Lower leg skin (tissue), 4 donors: ENCODE data around the gene PKP4. TPM values are rescaled to one million over a fixed set of nuclear protein-coding genes. Genes with fewer than 3 reads are reported as not detected.

ENCODE experiments used
- DNase-seq, 2 donors: peaks; one replicate each; pipeline ENCODE4 v3.0.0-alpha.2; 2019; ENCODE audit warnings: low spot score in 2 of 2
- H3K4me3 ChIP-seq: fragments of 200-600 bp; sonication (generic); 2 replicates; pipeline ENCODE4 v1.5.1; 2017; ENCODE audit warnings: mild to moderate bottlenecking, low read depth; ENCODE audit not compliant: poor library complexity, severe bottlenecking
- POLR2A ChIP-seq, 2 donors: fragments of 450-650 bp; IDR thresholded peaks; one replicate each; pipeline ENCODE4 v1.6.1; 2016 to 2017; ENCODE audit warnings: antibody characterized with exemption in 2 of 2, mild to moderate bottlenecking in 1 of 2, moderate library complexity in 1 of 2
- WGBS, 2 donors: methylation state at CpG; one replicate each; pipeline ENCODE4 v1.1.5; 2018; 5-methylcytosine and 5-hydroxymethylcytosine counted together
- intact Hi-C: fragments of 100-400 bp; cut with DNase I; formaldehyde crosslinking; loops from one replicate; pipeline ENCODE4 v1.15.0; 2023; ENCODE audit warnings: low total_unique reads
- total RNA-seq, 4 donors: library from RNA; depleted of rRNA; stranded (reverse); fragments of >200 nt; gene quantifications; one replicate each; pipeline ENCODE4 v1.1.0, GENCODE V29; 2016
- TF ChIP-seq, protein P1 (sequence below), 3 donors: fragments of 450-650 bp; IDR thresholded peaks; one replicate each; pipeline ENCODE4 v1.5.1; 2016; ENCODE audit warnings: antibody characterized with exemption in 3 of 3, mild to moderate bottlenecking in 3 of 3, moderate library complexity in 2 of 3

The PKP4 gene
- total RNA-seq, 4 donors from 2014 or later, result 28.0 to 71.0 (median 43.6) TPM

DNA sequence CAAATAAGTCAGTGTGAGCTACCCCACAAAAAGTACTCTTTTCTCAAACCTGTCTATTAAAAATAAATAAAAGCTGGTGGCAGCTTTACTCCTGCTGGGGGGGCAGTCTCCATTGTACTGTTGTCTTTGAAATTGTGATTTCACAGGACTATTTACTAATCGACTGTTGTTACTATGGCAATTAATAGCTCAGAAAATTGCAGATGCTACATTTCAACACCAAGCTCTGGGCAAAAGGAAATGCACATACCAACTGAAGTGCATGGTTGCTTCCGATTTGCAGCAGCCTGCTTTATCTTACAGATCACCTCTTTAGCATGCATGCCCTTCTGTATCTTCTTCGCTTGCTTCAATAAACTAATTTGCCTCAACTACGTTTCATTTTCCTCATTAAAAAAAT is 220.8 kb downstream of the PKP4 start:
- 71 to 76% methylated on average over 4 of the region's 4 CpGs for WGBS, 2 donors
- intact Hi-C loops, result no loop called here
- DNase-seq, result no peak
- TF ChIP-seq, protein P1, sequence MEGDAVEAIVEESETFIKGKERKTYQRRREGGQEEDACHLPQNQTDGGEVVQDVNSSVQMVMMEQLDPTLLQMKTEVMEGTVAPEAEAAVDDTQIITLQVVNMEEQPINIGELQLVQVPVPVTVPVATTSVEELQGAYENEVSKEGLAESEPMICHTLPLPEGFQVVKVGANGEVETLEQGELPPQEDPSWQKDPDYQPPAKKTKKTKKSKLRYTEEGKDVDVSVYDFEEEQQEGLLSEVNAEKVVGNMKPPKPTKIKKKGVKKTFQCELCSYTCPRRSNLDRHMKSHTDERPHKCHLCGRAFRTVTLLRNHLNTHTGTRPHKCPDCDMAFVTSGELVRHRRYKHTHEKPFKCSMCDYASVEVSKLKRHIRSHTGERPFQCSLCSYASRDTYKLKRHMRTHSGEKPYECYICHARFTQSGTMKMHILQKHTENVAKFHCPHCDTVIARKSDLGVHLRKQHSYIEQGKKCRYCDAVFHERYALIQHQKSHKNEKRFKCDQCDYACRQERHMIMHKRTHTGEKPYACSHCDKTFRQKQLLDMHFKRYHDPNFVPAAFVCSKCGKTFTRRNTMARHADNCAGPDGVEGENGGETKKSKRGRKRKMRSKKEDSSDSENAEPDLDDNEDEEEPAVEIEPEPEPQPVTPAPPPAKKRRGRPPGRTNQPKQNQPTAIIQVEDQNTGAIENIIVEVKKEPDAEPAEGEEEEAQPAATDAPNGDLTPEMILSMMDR (IDR thresholded peaks at IDR 0.05), result no peak
- no peak for TF ChIP-seq POLR2A (IDR thresholded peaks at IDR 0.05)
- H3K4me3 ChIP-seq, result no peak overlapping the region

DNA sequence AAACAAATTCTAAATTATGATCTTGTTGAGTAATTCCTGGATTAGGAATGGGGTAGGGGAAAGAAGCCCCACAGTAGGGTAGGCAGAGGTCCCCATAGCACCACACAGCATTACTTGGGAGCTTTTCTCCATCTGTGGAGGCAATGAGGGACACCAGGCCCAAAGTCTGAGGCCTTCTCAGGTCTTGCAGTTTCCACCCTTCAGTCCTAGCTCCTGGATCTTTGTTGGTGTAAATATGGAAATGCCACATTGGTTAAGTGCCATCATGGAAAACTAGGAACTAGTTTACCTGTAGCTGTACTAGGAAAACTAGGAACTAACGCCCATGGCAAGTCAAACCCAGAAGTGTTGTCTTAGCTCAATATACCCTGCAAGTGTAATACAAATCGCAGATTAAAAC is 225.1 kb downstream of the PKP4 start:
- no peak overlapping the region for H3K4me3 ChIP-seq
- intact Hi-C loops, result no loop called here
- DNase-seq, result no peak
- TF ChIP-seq, protein P1 (IDR thresholded peaks at IDR 0.05), result no peak
- no peak for TF ChIP-seq POLR2A (IDR thresholded peaks at IDR 0.05)
- 72 to 94% methylated on average over 2 of the region's 2 CpGs for WGBS, 2 donors

DNA sequence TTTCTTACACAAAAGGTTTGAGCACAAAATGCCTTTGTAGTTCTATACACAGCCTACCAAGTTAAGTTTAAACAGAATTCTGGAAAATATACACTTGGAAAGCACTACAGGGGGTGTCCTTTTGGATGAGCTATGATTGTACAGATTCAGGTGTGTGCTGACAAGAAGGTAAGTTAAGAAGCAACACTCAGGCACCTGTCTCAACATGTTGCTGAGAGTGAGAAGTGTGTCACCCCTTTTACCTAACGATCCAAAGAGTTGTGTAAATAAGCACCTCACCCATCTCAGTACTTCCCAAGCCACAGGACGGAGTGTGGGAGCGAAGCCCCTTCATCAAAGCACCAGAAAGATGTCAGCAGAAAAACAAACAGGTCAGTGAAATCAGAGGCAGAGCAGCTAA is 228.9 kb downstream of the PKP4 start:
- DNase-seq, result no peak
- intact Hi-C loops, result no loop called here
- TF ChIP-seq POLR2A (IDR thresholded peaks at IDR 0.05), result no peak
- TF ChIP-seq, protein P1 (IDR thresholded peaks at IDR 0.05), result no peak
- no peak overlapping the region for H3K4me3 ChIP-seq
- 43 to 48% methylated on average over 3 of the region's 3 CpGs for WGBS, 2 donors

DNA sequence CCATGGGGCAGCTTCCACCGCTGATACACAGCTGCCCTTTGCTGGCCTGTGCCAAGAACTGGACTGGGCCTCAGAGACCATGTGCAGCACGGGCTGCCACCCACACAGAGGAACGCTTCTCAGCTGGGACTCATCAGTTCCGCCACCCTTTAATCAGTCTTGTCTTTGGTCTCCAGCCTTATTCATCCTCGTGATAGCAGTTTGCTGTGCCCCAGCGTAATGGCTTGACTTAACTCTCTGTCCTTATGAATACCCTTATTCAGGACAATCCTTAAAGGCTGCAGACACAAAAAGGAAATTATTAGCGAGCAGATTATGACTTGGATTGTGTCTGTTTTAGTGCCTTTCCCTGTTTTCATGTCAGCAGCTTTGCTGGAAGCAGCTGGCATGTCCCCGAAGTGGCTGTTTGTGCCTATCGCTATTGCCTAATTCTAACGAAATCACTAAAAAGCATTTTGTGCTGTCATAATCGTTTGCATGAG is 229.5 kb downstream of the PKP4 start:
- TF ChIP-seq, protein P1 (IDR thresholded peaks at IDR 0.05), result no peak
- no peak for TF ChIP-seq POLR2A (IDR thresholded peaks at IDR 0.05)
- no peak overlapping the region for H3K4me3 ChIP-seq
- intact Hi-C loops, result no loop called here
- no peak for DNase-seq
- WGBS, 2 donors, result 44 to 52% methylated on average over 11 of the region's 11 CpGs

DNA sequence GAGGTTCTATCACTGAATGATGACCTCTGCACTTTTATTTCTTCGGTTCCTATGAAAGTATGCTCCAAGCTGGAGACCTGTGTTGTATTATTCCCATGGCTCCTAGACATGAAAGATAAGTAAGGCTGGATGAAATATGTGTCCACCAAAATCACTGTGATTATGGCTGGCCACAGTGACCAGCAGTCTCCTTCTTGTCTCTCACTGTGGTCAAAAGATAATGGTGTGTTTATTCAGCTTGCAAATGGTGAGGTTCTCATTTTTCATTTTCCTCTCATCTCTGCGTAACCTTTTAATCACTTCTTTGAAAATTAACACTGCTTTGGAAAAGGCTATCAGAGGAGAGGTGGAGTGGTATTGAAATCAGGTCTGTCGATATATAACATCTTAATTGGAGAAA is 230.6 kb downstream of the PKP4 start:
- 95 to 99% methylated on average over 3 of the region's 3 CpGs for WGBS, 2 donors
- DNase-seq, result no peak
- intact Hi-C loops, result no loop called here

DNA sequence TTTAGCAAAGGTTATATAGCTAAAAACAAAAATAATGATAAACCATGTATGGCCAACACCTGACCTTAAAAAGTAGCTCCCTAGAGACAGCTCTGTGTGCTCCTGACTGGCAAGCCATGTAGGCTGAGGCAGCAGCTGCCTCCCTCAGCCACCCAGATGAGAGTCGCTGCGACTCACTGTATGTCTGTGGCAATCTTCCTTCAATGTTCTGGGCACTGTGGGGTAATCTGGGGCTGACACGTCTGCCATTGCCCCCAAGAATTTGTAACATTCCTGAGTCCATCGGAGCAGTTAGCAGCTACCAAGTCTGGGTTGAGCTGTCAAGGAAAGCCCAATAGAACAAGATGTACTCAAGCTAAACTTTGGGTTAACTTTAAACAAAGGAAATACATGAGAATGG is 232.0 kb downstream of the PKP4 start:
- TF ChIP-seq, protein P1 (IDR thresholded peaks at IDR 0.05), result no peak
- TF ChIP-seq POLR2A (IDR thresholded peaks at IDR 0.05), result no peak
- no peak overlapping the region for H3K4me3 ChIP-seq
- no peak for DNase-seq
- intact Hi-C loops, result no loop called here
- 73 to 80% methylated on average over 4 of the region's 4 CpGs for WGBS, 2 donors

More for the DNA sequence above, 230.6 kb downstream of the PKP4 start:
- H3K4me3 ChIP-seq, result no peak overlapping the region
- no peak for TF ChIP-seq POLR2A (IDR thresholded peaks at IDR 0.05)
- TF ChIP-seq, protein P1 (IDR thresholded peaks at IDR 0.05), result no peak
